Hepatocyte (in vitro differentiated cells): Measurements from ENCODE around the gene TMEM135.

ENCODE experiments used
- EZH2 ChIP-seq: fragments of 200-600 bp; sonication (generic); IDR thresholded peaks from 2 replicates; pipeline ENCODE4 v1.6.1; 2016; ENCODE audit warnings: antibody characterized with exemption, mild to moderate bottlenecking, borderline replicate concordance
- TF ChIP-seq, protein P1 (sequence below): fragments of 200-600 bp; sonication (generic); IDR thresholded peaks from 2 replicates; pipeline ENCODE4 v1.5.1; 2016; ENCODE audit warnings: antibody characterized with exemption, mild to moderate bottlenecking; ENCODE audit not compliant: poor library complexity

- TF ChIP-seq EZH2, result no peak
- TF ChIP-seq, protein P1, sequence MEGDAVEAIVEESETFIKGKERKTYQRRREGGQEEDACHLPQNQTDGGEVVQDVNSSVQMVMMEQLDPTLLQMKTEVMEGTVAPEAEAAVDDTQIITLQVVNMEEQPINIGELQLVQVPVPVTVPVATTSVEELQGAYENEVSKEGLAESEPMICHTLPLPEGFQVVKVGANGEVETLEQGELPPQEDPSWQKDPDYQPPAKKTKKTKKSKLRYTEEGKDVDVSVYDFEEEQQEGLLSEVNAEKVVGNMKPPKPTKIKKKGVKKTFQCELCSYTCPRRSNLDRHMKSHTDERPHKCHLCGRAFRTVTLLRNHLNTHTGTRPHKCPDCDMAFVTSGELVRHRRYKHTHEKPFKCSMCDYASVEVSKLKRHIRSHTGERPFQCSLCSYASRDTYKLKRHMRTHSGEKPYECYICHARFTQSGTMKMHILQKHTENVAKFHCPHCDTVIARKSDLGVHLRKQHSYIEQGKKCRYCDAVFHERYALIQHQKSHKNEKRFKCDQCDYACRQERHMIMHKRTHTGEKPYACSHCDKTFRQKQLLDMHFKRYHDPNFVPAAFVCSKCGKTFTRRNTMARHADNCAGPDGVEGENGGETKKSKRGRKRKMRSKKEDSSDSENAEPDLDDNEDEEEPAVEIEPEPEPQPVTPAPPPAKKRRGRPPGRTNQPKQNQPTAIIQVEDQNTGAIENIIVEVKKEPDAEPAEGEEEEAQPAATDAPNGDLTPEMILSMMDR, result no peak
These were observed 138.3 kb downstream of the TMEM135 start for GRCh38 chr11:87176044-87176443.
